Measurements from ENCODE around the gene HES4. TPM values are rescaled to one million over a fixed set of nuclear protein-coding genes. Genes with fewer than 3 reads are reported as not detected.
A peak's percentile ranks its signal among the peaks of the same experiment; 100 is the strongest.

The HES4 gene
- total RNA-seq, 1 donor from 2014 or later = 7.3 TPM

- H3K27me3 ChIP-seq (ENCODE audit: control insufficient read depth in 3 of 3, insufficient read depth in 3 of 3, low read length in 3 of 3) = peaks cover 24 to 31% (median 27%) of the 10 kb centered on the region in 3 donors
- H3K4me3 ChIP-seq (ENCODE audit: low read length in 3 of 3) = no peak overlapping the region
- H3K9ac ChIP-seq (ENCODE audit: low read depth in 1 of 3, low read length in 3 of 3) = no peak overlapping the region
- no peak overlapping the region for H3K27ac ChIP-seq (ENCODE audit: low read depth, low read length)
- H3K36me3 ChIP-seq (ENCODE audit: control insufficient read depth in 3 of 3, insufficient read depth in 3 of 3, low read length in 3 of 3) = peaks cover 0 to 5% (median 0%) of the 10 kb centered on the region in 3 donors
- H3K9me3 ChIP-seq (ENCODE audit: control insufficient read depth in 3 of 3, low read length in 3 of 3) = no peaks in the 10 kb centered on the region
- H3K4me1 ChIP-seq (ENCODE audit: control insufficient read depth in 3 of 3, insufficient read depth in 3 of 3, low read length in 3 of 3) = peaks cover 0 to 15% (median 8%) of the 10 kb centered on the region in 3 donors
These were observed 42.9 kb upstream of the HES4 start for GRCh38 chr1:1042835-1043234.

DNA sequence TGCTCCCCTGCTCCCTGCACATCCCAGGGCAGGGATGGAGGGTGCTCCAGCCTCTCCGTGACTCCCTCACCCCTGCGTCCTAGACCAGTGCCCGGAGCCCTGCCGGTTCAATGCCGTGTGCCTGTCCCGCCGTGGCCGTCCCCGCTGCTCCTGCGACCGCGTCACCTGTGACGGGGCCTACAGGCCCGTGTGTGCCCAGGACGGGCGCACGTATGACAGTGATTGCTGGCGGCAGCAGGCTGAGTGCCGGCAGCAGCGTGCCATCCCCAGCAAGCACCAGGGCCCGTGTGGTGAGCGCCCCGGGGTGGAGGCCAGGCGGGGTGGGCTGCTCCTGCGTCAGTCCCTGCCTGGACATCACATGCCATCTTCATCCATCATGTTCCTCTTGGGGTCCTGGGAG, 42.0 kb upstream of the HES4 start:
- peaks cover 31 to 41% (median 36%) of the 10 kb centered on the region in 3 donors for H3K27me3 ChIP-seq (ENCODE audit: control insufficient read depth in 3 of 3, insufficient read depth in 3 of 3, low read length in 3 of 3)
- H3K4me1 ChIP-seq (ENCODE audit: control insufficient read depth in 3 of 3, insufficient read depth in 3 of 3, low read length in 3 of 3) = peaks cover 0 to 15% (median 8%) of the 10 kb centered on the region in 3 donors
- H3K9me3 ChIP-seq (ENCODE audit: control insufficient read depth in 3 of 3, low read length in 3 of 3) = no peaks in the 10 kb centered on the region
- H3K9ac ChIP-seq (ENCODE audit: low read depth in 1 of 3, low read length in 3 of 3) = no peak overlapping the region
- H3K4me3 ChIP-seq (ENCODE audit: low read length in 3 of 3) = no peak overlapping the region
- no peak overlapping the region for H3K27ac ChIP-seq (ENCODE audit: low read depth, low read length)
- H3K36me3 ChIP-seq (ENCODE audit: control insufficient read depth in 3 of 3, insufficient read depth in 3 of 3, low read length in 3 of 3) = peaks cover 0 to 5% (median 0%) of the 10 kb centered on the region in 3 donors

DNA sequence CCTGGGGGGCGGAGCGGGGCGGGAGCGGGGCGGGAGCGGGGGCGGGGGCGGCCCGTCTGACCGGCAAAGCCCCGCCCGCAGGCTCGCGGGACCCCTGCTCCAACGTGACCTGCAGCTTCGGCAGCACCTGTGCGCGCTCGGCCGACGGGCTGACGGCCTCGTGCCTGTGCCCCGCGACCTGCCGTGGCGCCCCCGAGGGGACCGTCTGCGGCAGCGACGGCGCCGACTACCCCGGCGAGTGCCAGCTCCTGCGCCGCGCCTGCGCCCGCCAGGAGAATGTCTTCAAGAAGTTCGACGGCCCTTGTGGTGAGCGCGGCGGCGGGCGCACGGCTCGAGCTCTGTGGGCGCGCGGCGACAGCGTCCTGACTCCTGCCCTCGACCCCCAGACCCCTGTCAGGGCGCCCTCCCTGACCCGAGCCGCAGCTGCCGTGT, 41.2 kb upstream of the HES4 start:
- no peak overlapping the region for H3K4me3 ChIP-seq (ENCODE audit: low read length in 3 of 3)
- H3K36me3 ChIP-seq (ENCODE audit: control insufficient read depth in 3 of 3, insufficient read depth in 3 of 3, low read length in 3 of 3) = peaks cover 0 to 5% (median 0%) of the 10 kb centered on the region in 3 donors
- peaks cover 34 to 47% (median 42%) of the 10 kb centered on the region in 3 donors for H3K27me3 ChIP-seq (ENCODE audit: control insufficient read depth in 3 of 3, insufficient read depth in 3 of 3, low read length in 3 of 3)
- no peak overlapping the region for H3K9ac ChIP-seq (ENCODE audit: low read depth in 1 of 3, low read length in 3 of 3)
- no peaks in the 10 kb centered on the region for H3K9me3 ChIP-seq (ENCODE audit: control insufficient read depth in 3 of 3, low read length in 3 of 3)
- peaks cover 0 to 15% (median 8%) of the 10 kb centered on the region in 3 donors for H3K4me1 ChIP-seq (ENCODE audit: control insufficient read depth in 3 of 3, insufficient read depth in 3 of 3, low read length in 3 of 3)
- H3K27ac ChIP-seq (ENCODE audit: low read depth, low read length) = no peak overlapping the region

- H3K4me3 ChIP-seq (ENCODE audit: low read length in 3 of 3) = peak overlapping the region in 2 of 3 donors; percentile 29 to 54
- H3K36me3 ChIP-seq (ENCODE audit: control insufficient read depth in 3 of 3, insufficient read depth in 3 of 3, low read length in 3 of 3) = peaks cover 0 to 5% (median 0%) of the 10 kb centered on the region in 3 donors
- H3K27me3 ChIP-seq (ENCODE audit: control insufficient read depth in 3 of 3, insufficient read depth in 3 of 3, low read length in 3 of 3) = peaks cover 42 to 55% (median 50%) of the 10 kb centered on the region in 3 donors
- no peak overlapping the region for H3K27ac ChIP-seq (ENCODE audit: low read depth, low read length)
- peak overlapping the region in 1 of 3 donors; percentile 8 for H3K9ac ChIP-seq (ENCODE audit: low read depth in 1 of 3, low read length in 3 of 3)
- peaks cover 0 to 15% (median 8%) of the 10 kb centered on the region in 3 donors for H3K4me1 ChIP-seq (ENCODE audit: control insufficient read depth in 3 of 3, insufficient read depth in 3 of 3, low read length in 3 of 3)
- no peaks in the 10 kb centered on the region for H3K9me3 ChIP-seq (ENCODE audit: control insufficient read depth in 3 of 3, low read length in 3 of 3)
These were observed 40.4 kb upstream of the HES4 start for GRCh38 chr1:1040004-1040991.

DNA sequence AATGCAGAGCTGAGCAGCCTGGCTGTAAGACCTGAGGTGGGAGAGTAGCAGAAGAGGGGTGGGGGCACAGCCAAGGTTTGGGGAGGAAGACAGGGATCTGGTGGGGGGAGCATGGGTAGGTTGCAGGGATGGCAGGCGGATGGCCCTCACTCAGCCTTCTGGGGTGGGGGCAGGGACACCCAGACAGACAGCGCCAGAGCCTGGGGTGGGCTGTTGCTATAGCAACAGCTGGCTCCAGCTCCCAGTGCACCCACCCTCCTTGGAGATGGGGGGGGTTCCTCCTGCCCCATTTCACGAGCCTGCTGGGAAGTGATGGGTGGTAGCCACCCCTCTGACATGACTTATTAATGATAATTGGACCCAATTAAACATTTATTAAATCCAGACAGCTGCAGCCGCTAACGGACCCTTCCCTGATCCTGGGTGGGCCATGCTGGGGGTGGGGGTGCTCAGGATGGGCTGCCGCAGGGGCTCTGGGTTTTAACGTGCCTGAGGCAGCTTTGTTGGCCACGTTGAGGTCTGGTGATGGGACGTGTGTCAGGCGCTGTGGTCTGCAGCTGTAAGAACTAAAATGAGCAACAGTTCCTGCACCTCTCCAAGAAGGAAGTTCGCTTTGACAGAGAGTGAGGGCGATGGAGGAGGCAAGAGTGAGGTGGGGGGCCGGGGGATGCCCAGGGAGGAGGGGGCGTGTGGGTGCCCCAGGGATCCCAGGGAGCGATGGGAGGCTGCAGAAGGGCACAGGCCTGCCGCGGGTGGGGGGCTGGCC, 39.4 kb upstream of the HES4 start:
- H3K9ac ChIP-seq (ENCODE audit: low read depth in 1 of 3, low read length in 3 of 3) = no peak overlapping the region
- H3K27me3 ChIP-seq (ENCODE audit: control insufficient read depth in 3 of 3, insufficient read depth in 3 of 3, low read length in 3 of 3) = peaks cover 49 to 60% (median 53%) of the 10 kb centered on the region in 3 donors
- H3K27ac ChIP-seq (ENCODE audit: low read depth, low read length) = no peak overlapping the region
- H3K9me3 ChIP-seq (ENCODE audit: control insufficient read depth in 3 of 3, low read length in 3 of 3) = no peaks in the 10 kb centered on the region
- H3K4me3 ChIP-seq (ENCODE audit: low read length in 3 of 3) = no peak overlapping the region
- peaks cover 0 to 2% (median 0%) of the 10 kb centered on the region in 3 donors for H3K36me3 ChIP-seq (ENCODE audit: control insufficient read depth in 3 of 3, insufficient read depth in 3 of 3, low read length in 3 of 3)
- peaks cover 0 to 18% (median 9%) of the 10 kb centered on the region in 3 donors for H3K4me1 ChIP-seq (ENCODE audit: control insufficient read depth in 3 of 3, insufficient read depth in 3 of 3, low read length in 3 of 3)

DNA sequence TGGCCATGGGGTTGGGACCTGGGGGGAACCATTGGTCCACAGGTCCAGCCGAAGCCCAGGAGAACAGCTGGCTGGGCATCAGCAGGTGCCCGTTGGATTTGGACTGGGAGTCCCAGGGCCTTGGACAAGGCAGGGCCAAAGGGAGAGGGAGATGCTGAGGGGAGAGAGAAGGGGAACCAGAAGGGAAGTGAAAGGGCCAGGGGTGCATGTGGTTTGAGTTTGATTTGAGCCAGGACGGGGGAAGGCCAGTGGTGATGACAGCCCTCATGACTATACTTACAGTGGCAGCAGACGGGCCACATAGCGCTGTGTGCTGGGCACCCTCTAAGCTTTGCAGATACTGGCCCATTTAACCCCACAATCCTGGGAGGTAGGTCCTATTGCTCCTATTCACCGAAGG, 38.8 kb upstream of the HES4 start:
- Histone ChIP-seq H3K36me3 (ENCODE audit: control insufficient read depth in 3 of 3, insufficient read depth in 3 of 3, low read length in 3 of 3) (no peaks in the 10 kb centered on the region), H3K9me3 (ENCODE audit: control insufficient read depth in 3 of 3, low read length in 3 of 3) (no peaks in the 10 kb centered on the region), H3K4me3 (ENCODE audit: low read length in 3 of 3) (no peak overlapping the region), H3K9ac (ENCODE audit: low read depth in 1 of 3, low read length in 3 of 3) (no peak overlapping the region), H3K27ac (ENCODE audit: low read depth, low read length) (no peak overlapping the region), H3K4me1 (ENCODE audit: control insufficient read depth in 3 of 3, insufficient read depth in 3 of 3, low read length in 3 of 3) (peaks cover 0 to 22% (median 12%) of the 10 kb centered on the region in 3 donors), H3K27me3 (ENCODE audit: control insufficient read depth in 3 of 3, insufficient read depth in 3 of 3, low read length in 3 of 3) (peaks cover 55 to 63% (median 55%) of the 10 kb centered on the region in 3 donors)

GRCh38 chr1:1037366-1038327, 37.8 kb upstream of the HES4 start:
- Histone ChIP-seq H3K27ac (ENCODE audit: low read depth, low read length) (no peak overlapping the region), H3K9me3 (ENCODE audit: control insufficient read depth in 3 of 3, low read length in 3 of 3) (no peaks in the 10 kb centered on the region), H3K4me1 (ENCODE audit: control insufficient read depth in 3 of 3, insufficient read depth in 3 of 3, low read length in 3 of 3) (peaks cover 5 to 28% (median 16%) of the 10 kb centered on the region in 3 donors), H3K36me3 (ENCODE audit: control insufficient read depth in 3 of 3, insufficient read depth in 3 of 3, low read length in 3 of 3) (no peaks in the 10 kb centered on the region), H3K9ac (ENCODE audit: low read depth in 1 of 3, low read length in 3 of 3) (no peak overlapping the region), H3K27me3 (ENCODE audit: control insufficient read depth in 3 of 3, insufficient read depth in 3 of 3, low read length in 3 of 3) (peaks cover 56 to 65% (median 60%) of the 10 kb centered on the region in 3 donors), H3K4me3 (ENCODE audit: low read length in 3 of 3) (no peak overlapping the region)

GRCh38 chr1:1035291-1035943, 35.5 kb upstream of the HES4 start:
- no peak overlapping the region for H3K9ac ChIP-seq (ENCODE audit: low read depth in 1 of 3, low read length in 3 of 3)
- H3K36me3 ChIP-seq (ENCODE audit: control insufficient read depth in 3 of 3, insufficient read depth in 3 of 3, low read length in 3 of 3) = no peaks in the 10 kb centered on the region
- peaks cover 9 to 31% (median 18%) of the 10 kb centered on the region in 3 donors for H3K4me1 ChIP-seq (ENCODE audit: control insufficient read depth in 3 of 3, insufficient read depth in 3 of 3, low read length in 3 of 3)
- no peaks in the 10 kb centered on the region for H3K9me3 ChIP-seq (ENCODE audit: control insufficient read depth in 3 of 3, low read length in 3 of 3)
- no peak overlapping the region for H3K4me3 ChIP-seq (ENCODE audit: low read length in 3 of 3)
- no peak overlapping the region for H3K27ac ChIP-seq (ENCODE audit: low read depth, low read length)
- peaks cover 63 to 69% (median 68%) of the 10 kb centered on the region in 3 donors for H3K27me3 ChIP-seq (ENCODE audit: control insufficient read depth in 3 of 3, insufficient read depth in 3 of 3, low read length in 3 of 3)

Data from skeletal muscle tissue (tissue), 4 donors.